ENCODE data around the gene STAM2.

DNA sequence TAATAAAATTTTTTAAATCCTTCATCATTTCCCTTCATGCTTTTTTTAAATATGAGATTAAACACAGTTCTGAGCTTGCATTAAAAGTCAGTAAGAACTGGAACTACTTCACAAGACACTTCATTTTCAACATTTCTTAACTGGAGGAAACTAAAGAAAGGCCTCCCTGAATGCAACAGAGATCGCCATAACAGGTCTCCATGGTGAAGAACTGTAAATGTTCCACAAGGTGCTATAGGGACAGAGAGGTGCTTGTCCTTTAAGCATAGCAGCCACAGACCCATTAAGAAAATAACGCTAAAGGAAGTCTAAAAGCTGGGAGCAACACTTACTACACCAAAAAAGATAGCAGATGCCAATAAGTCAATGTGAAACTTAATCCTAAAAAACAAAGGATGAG lies 8.5 kb downstream of the STAM2 start:
- no peak for TF ChIP-seq CTCF (conservative IDR thresholded peaks at IDR 0.05; ENCODE audit: low read length)
- TF ChIP-seq EZH2phosphoT487 (IDR thresholded peaks at IDR 0.05; ENCODE audit: borderline replicate concordance) = no peak

Data from Loucy (cell line).